H1 (cell line): ENCODE results near the gene ZSCAN25. TPM values are rescaled to one million over a fixed set of nuclear protein-coding genes. Genes with fewer than 3 reads are reported as not detected.

Experiments used
- CTCF ChIA-PET: fragments of 300-600 bp; sonication (Branson Sonifier 250); formaldehyde crosslinking; loops from one replicate; lab custom pipeline; 2021; ENCODE audit not compliant: partially characterized antibody; lab: Charles Lee
- POLR2A ChIA-PET: fragments of 300-600 bp; sonication (Branson Sonifier 250); formaldehyde crosslinking; loops from one replicate; lab custom pipeline; 2021; ENCODE audit warnings: inconsistent platforms; ENCODE audit not compliant: partially characterized antibody; lab: Charles Lee
- DNase-seq, 2 experiments: peaks; one replicate each; pipeline versions ENCODE4 v3.0.0 to v3.0.0-alpha.2; 2010 to 2022; ENCODE audit warnings: low spot score in 2 of 2, low read depth in 1 of 2, mixed read lengths in 1 of 2
- FAIRE-seq: peaks from 2 replicates; lab custom pipeline; 2011; peaks lifted over from hg19 to GRCh38; lab: Jason Lieb, UNC
- H2AFZ ChIP-seq: 2 replicates; pipeline ENCODE4 v1.8.1; 2012; ENCODE audit warnings: low read length, inconsistent platforms
- H2AK5ac ChIP-seq: 2 replicates; pipeline ENCODE4 v1.6.1; 2013; ENCODE audit warnings: low read depth, low read length
- H2BK120ac ChIP-seq: replicated peaks from 2 replicates; pipeline ENCODE3; 2013; ENCODE audit warnings: low read depth, low read length, inconsistent platforms
- H2BK12ac ChIP-seq: 2 replicates; pipeline ENCODE4 v1.6.1; 2013; ENCODE audit warnings: low read depth, low read length
- H2BK15ac ChIP-seq: 2 replicates; pipeline ENCODE4 v1.6.1; 2013; ENCODE audit warnings: low read length
- H2BK20ac ChIP-seq: 2 replicates; pipeline ENCODE4 v1.6.1; 2013; ENCODE audit warnings: low read length
- H2BK5ac ChIP-seq: 2 replicates; pipeline ENCODE4 v1.6.1; 2013; ENCODE audit warnings: low read depth, low read length
- H3K14ac ChIP-seq: 2 replicates; pipeline ENCODE4 v1.6.1; 2013; ENCODE audit warnings: inconsistent platforms; ENCODE audit not compliant: insufficient read length
- H3K18ac ChIP-seq: 2 replicates; pipeline ENCODE4 v1.6.1; 2013; ENCODE audit warnings: low read length; ENCODE audit errors: extremely low read depth
- H3K23ac ChIP-seq: 2 replicates; pipeline ENCODE4 v1.6.1; 2013; ENCODE audit warnings: inconsistent platforms; ENCODE audit not compliant: insufficient read length
- H3K23me2 ChIP-seq: 2 replicates; pipeline ENCODE4 v1.6.1; 2013; ENCODE audit warnings: low read depth, low read length
- H3K27ac ChIP-seq: 2 replicates; pipeline ENCODE4 v1.6.1; 2011; ENCODE audit warnings: low read depth, low read length, inconsistent platforms
- H3K27me3 ChIP-seq, 4 experiments: replicated peaks in 1 of 4; 1 replicate in 1 of 4; 2 replicates in 3 of 4; pipeline versions ENCODE4 v1.6.1 to v1.8.1; 2011 to 2013; ENCODE audit warnings: low read length in 3 of 4, mild to moderate bottlenecking in 3 of 4, inconsistent platforms in 2 of 4, mixed read lengths in 2 of 4, moderate library complexity in 1 of 4; ENCODE audit not compliant: control insufficient read depth in 3 of 4, insufficient read depth in 3 of 4; ENCODE audit errors: extremely low read depth in 1 of 4
- H3K36me3 ChIP-seq, 4 experiments: 2 replicates each; pipeline versions ENCODE4 v1.6.1 to v1.8.1; 2011 to 2013; ENCODE audit warnings: mild to moderate bottlenecking in 4 of 4, low read length in 3 of 4, moderate library complexity in 2 of 4, control low read depth in 1 of 4, inconsistent platforms in 1 of 4; ENCODE audit not compliant: insufficient read depth in 4 of 4, control insufficient read depth in 2 of 4
- H3K4ac ChIP-seq: replicated peaks from 2 replicates; pipeline ENCODE3; 2013; ENCODE audit warnings: low read length, low read depth, mixed read lengths, inconsistent platforms; ENCODE audit not compliant: insufficient read length
- H3K4me1 ChIP-seq, 4 experiments: replicated peaks in 1 of 4; 1 replicate in 1 of 4; 2 replicates in 3 of 4; pipeline versions ENCODE4 v1.6.1 to v1.8.1; 2011 to 2013; ENCODE audit warnings: low read length in 3 of 4, inconsistent platforms in 2 of 4, mixed read lengths in 1 of 4; ENCODE audit not compliant: insufficient read depth in 4 of 4, control insufficient read depth in 3 of 4
- H3K4me2 ChIP-seq, 2 experiments: 2 replicates each; pipeline versions ENCODE4 v1.6.1 to v1.8.1; 2011 to 2013; ENCODE audit warnings: low read depth in 2 of 2, low read length in 2 of 2, control low read depth in 1 of 2, inconsistent platforms in 1 of 2, mild to moderate bottlenecking in 1 of 2; ENCODE audit not compliant: insufficient read depth in 1 of 2
- H3K4me3 ChIP-seq, 4 experiments: fragments of 200-600, 300-600 bp in 1 of 4; sonication (generic), shearing (Covaris generic), sonication (Bioruptor Twin) in 1 of 4; 2 replicates each; pipeline versions ENCODE4 v1.5.1 to v1.8.1; 2011 to 2016; ENCODE audit warnings: low read length in 4 of 4, low read depth in 3 of 4, control low read depth in 2 of 4, inconsistent platforms in 2 of 4, mild to moderate bottlenecking in 2 of 4, mixed read lengths in 1 of 4, moderate library complexity in 1 of 4; ENCODE audit not compliant: insufficient read depth in 2 of 4; ENCODE audit errors: extremely low read depth in 1 of 4
- H3K56ac ChIP-seq: replicated peaks from 2 replicates; pipeline ENCODE3; 2013; ENCODE audit warnings: low read depth, mild to moderate bottlenecking, mixed read lengths, low read length, inconsistent platforms; ENCODE audit not compliant: insufficient read length
- H3K79me1 ChIP-seq: 2 replicates; pipeline ENCODE4 v1.6.1; 2013; ENCODE audit warnings: low read depth, low read length, control low read depth
- H3K79me2 ChIP-seq, 2 experiments: 2 replicates each; pipeline versions ENCODE4 v1.6.1 to v1.8.1; 2012 to 2013; ENCODE audit warnings: low read length in 2 of 2, mild to moderate bottlenecking in 2 of 2, inconsistent platforms in 1 of 2; ENCODE audit not compliant: insufficient read depth in 2 of 2, control insufficient read depth in 1 of 2
- H3K9ac ChIP-seq, 4 experiments: replicated peaks in 1 of 4; 1 replicate in 1 of 4; 2 replicates in 3 of 4; pipeline versions ENCODE4 v1.6.1 to v1.8.1; 2011 to 2013; ENCODE audit warnings: low read depth in 3 of 4, low read length in 3 of 4, control low read depth in 2 of 4, mild to moderate bottlenecking in 2 of 4, moderate library complexity in 2 of 4, inconsistent platforms in 1 of 4; ENCODE audit errors: extremely low read depth in 1 of 4
- H3K9me3 ChIP-seq, 2 experiments: 2 replicates each; pipeline versions ENCODE4 v1.6.1 to v1.8.1; 2012 to 2013; ENCODE audit warnings: mild to moderate bottlenecking in 2 of 2, moderate library complexity in 2 of 2, control low read depth in 1 of 2, inconsistent platforms in 1 of 2, low read depth in 1 of 2, low read length in 1 of 2, mixed read lengths in 1 of 2; ENCODE audit not compliant: insufficient read depth in 2 of 2
- H4K20me1 ChIP-seq, 2 experiments: replicated peaks in 1 of 2; 2 replicates each; pipeline versions ENCODE3 to v1.8.1; 2011 to 2013; ENCODE audit warnings: inconsistent platforms in 2 of 2, low read length in 2 of 2, mild to moderate bottlenecking in 1 of 2; ENCODE audit not compliant: insufficient read depth in 2 of 2, control insufficient read depth in 1 of 2
- H4K5ac ChIP-seq: 2 replicates; pipeline ENCODE4 v1.6.1; 2013; ENCODE audit warnings: low read length, low read depth, mixed read lengths, inconsistent platforms; ENCODE audit not compliant: insufficient read length
- H4K8ac ChIP-seq: 2 replicates; pipeline ENCODE4 v1.8.0; 2013; ENCODE audit warnings: mild to moderate bottlenecking, moderate library complexity, low read length, inconsistent platforms; ENCODE audit not compliant: insufficient read depth; ENCODE audit errors: extremely low read depth
- H4K91ac ChIP-seq: replicated peaks from 2 replicates; pipeline ENCODE3; 2013; ENCODE audit warnings: low read length, mixed read lengths, inconsistent platforms; ENCODE audit not compliant: insufficient read length
- ATF2 ChIP-seq: IDR thresholded peaks from 2 replicates; pipeline ENCODE4 v1.6.1; 2012; ENCODE audit warnings: low read length, inconsistent platforms
- CHD2 ChIP-seq: IDR thresholded peaks from 2 replicates; pipeline ENCODE4 v1.6.1; 2012; ENCODE audit warnings: low read length, improper control_type of control experiment
- JUND ChIP-seq: IDR thresholded peaks from 2 replicates; pipeline ENCODE4 v1.6.1; 2011; ENCODE audit warnings: mild to moderate bottlenecking, improper control_type of control experiment, low read length
- NANOG ChIP-seq: IDR thresholded peaks from 2 replicates; pipeline ENCODE4 v1.6.1; 2011; ENCODE audit warnings: low read length, low read depth, mild to moderate bottlenecking, inconsistent platforms; ENCODE audit not compliant: insufficient read depth, poor library complexity, severe bottlenecking
- RXRA ChIP-seq: IDR thresholded peaks from 2 replicates; pipeline ENCODE4 v1.6.1; 2011; ENCODE audit warnings: low read depth, mild to moderate bottlenecking, low read length, moderate library complexity; ENCODE audit not compliant: insufficient read depth
- TBP ChIP-seq: IDR thresholded peaks from 2 replicates; pipeline ENCODE4 v1.6.1; 2011; ENCODE audit warnings: low read depth, low read length, improper control_type of control experiment
- TCF12 ChIP-seq: IDR thresholded peaks from 2 replicates; pipeline ENCODE4 v1.6.1; 2011; ENCODE audit warnings: low read depth, mild to moderate bottlenecking, low read length
- YY1 ChIP-seq: IDR thresholded peaks from 2 replicates; pipeline ENCODE4 v1.6.1; 2011; ENCODE audit warnings: low read depth, mild to moderate bottlenecking, low read length
- WGBS, 2 experiments: shearing (Covaris generic) in 1 of 2; methylation state at CpG; one replicate each; pipeline versions ENCODE4 v1.1.6 to v1.1.7; 2013 to 2015; ENCODE audit warnings: low lambda C conversion rate in 2 of 2, mixed read lengths in 2 of 2, inconsistent platforms in 1 of 2, low coverage in 1 of 2, missing lambda C conversion rate in 1 of 2; ENCODE audit not compliant: insufficient replicate concordance in 2 of 2, insufficient coverage in 1 of 2, insufficient read length in 1 of 2; ENCODE audit errors: extremely low coverage in 1 of 2, missing lambda C conversion rate in 1 of 2; 5-methylcytosine and 5-hydroxymethylcytosine counted together
- polyA plus RNA-seq, 7 experiments: library from polyadenylated mRNA; depleted of rRNA in 3 of 7; stranded (reverse) in 5 of 7; unstranded in 2 of 7; fragments of >200 nt in 5 of 7; fragments of 200-250 nt in 2 of 7; gene quantifications; 1 replicate in 5 of 7; 2 replicates in 1 of 7; 4 replicates in 1 of 7; pipeline versions ENCODE4 v1.2.1 to v1.2.3, GENCODE V29; 2011 to 2013; ENCODE audit warnings: missing spikeins in 2 of 7, mixed read lengths in 2 of 7
- total RNA-seq: library from RNA; stranded (reverse); fragmentation: NEBNext Ultra II Directional; extraction: Animal tissue kit (Norgen Biotek cat#: 25700); gene quantifications from 2 replicates; pipeline ENCODE4 v1.2.1, GENCODE V29; 2021

The ZSCAN25 gene
- total and polyA plus RNA-seq, 2 of the 8 experiments (the other 6 are each of a cell fraction or from before 2014, with no cell fraction given): 10.1 to 18.6 TPM

DNA sequence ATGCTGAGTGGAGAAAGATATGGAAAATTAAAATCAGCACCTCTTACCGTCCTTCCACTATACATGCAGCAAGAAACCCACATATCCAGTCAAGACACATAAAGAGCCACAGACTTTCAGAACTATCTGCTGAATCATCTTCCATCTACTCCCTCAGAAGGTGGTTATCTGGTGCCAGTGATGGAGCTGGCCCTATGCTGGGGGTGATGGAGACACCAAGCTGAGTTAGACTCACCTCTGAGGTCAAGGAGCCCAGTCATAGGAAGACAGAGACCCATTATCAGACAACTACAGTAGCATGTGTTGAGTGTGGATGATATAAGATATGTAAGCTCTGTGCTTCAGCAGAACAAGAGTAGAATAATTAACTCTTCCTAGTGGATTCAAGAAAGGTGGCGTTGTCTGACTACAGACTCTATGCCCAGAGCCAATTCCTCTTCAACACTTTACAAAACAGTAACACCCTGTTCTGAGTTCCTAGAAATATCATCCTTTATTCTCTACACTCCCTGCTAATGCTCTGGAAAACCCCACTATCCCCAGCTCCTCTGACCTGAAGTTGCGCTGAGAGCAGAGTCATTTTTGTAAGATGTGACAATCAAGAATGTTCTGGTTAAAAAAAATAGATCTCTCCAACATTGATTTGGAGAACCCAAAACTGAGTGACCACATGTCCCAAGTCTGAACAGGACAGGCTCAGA lies 48.7 kb downstream of the ZSCAN25 start:
- H3K23ac ChIP-seq: no peak overlapping the region
- TF ChIP-seq TBP (no peak), ATF2 (no peak), CHD2 (no peak), JUND (no peak), TCF12 (no peak), YY1 (no peak), NANOG (no peak), RXRA (no peak)
- no peak overlapping the region for H4K8ac ChIP-seq
- no peak for FAIRE-seq
- no peaks in the 10 kb centered on the region for H3K79me2 ChIP-seq
- H2BK20ac ChIP-seq: no peak overlapping the region
- no peak overlapping the region for H2AFZ ChIP-seq
- H3K4me1 ChIP-seq: no peaks in the 10 kb centered on the region
- no peaks in the 10 kb centered on the region; the same call in 1 of the 2 replicates for H3K79me1 ChIP-seq
- no peak overlapping the region for H2BK12ac ChIP-seq
- H3K9me3 ChIP-seq: peaks cover under 1 to 9% of the 10 kb centered on the region in 2 experiments; a peak in 1 of 4 replicates
- no peak for DNase-seq
- POLR2A ChIA-PET: interaction anchor here (0.8 kb wide), 1 partner anchor 19 kb away, joined by 3 read pairs; no protein-coding TSS in a partner anchor
- no peak overlapping the region for H3K9ac ChIP-seq
- H2BK15ac ChIP-seq: no peak overlapping the region
- no peak overlapping the region for H3K4me2 ChIP-seq
- no peak overlapping the region for H2BK120ac ChIP-seq
- no peaks in the 10 kb centered on the region; the same call in 1 of the 2 replicates for H3K23me2 ChIP-seq
- H3K27ac ChIP-seq: no peak overlapping the region
- no peak overlapping the region for H2AK5ac ChIP-seq
- H2BK5ac ChIP-seq: no peak overlapping the region
- H3K36me3 ChIP-seq: peaks cover 0 to 2% (median 0%) of the 10 kb centered on the region in 4 experiments; a peak in 2 of 8 replicates
- 86% methylated on average over 3 of the region's 3 CpGs; no CpG with 5 or more reads in 1 of the 2 experiments for WGBS, 2 experiments
- peaks cover 0 to 1% of the 10 kb centered on the region in 2 experiments for H4K20me1 ChIP-seq
- H3K27me3 ChIP-seq: no peaks in the 10 kb centered on the region
- no peak overlapping the region for H3K56ac ChIP-seq
- H4K91ac ChIP-seq: no peak overlapping the region
- no peak overlapping the region for H3K4me3 ChIP-seq
- no peak overlapping the region for H3K14ac ChIP-seq
- H3K18ac ChIP-seq: no peak overlapping the region
- no peak overlapping the region for H4K5ac ChIP-seq
- no peak overlapping the region for H3K4ac ChIP-seq
- CTCF ChIA-PET: no interaction called here
